WTC11 (cell line): ENCODE results near the gene AGBL4. TPM values are rescaled to one million over a fixed set of nuclear protein-coding genes. Genes with fewer than 3 reads are reported as not detected.

ENCODE experiments used
- ATAC-seq: fragments of 200-7000 bp; cut with Tn5 transposase; 2 replicates; pipeline ENCODE4 v1.10.0; 2021; ENCODE audit warnings: mild to moderate bottlenecking, moderate library complexity
- CTCF ChIA-PET: fragments of 300-600 bp; sonication (Branson Sonifier 250); formaldehyde crosslinking; loops from one replicate; lab custom pipeline; 2021; ENCODE audit warnings: antibody characterized with exemption; lab: Charles Lee
- POLR2A ChIA-PET: fragments of 350-600 bp; sonication (Branson Sonifier 250); formaldehyde crosslinking; loops from one replicate; lab custom pipeline; 2021; ENCODE audit warnings: antibody characterized with exemption; lab: Charles Lee
- DNase-seq: peaks from one replicate; pipeline ENCODE4 v3.0.0; 2021; ENCODE audit warnings: low spot score
- H3K27ac Mint-ChIP-seq: 2 replicates; pipeline ENCODE4 v1.8.0; 2021; ENCODE audit warnings: mixed read lengths
- H3K27me3 Mint-ChIP-seq: 2 replicates; pipeline ENCODE4 v1.8.0; 2021; ENCODE audit warnings: low read depth, mild to moderate bottlenecking, moderate library complexity, mixed read lengths
- H3K36me3 Mint-ChIP-seq: 2 replicates; pipeline ENCODE4 v1.8.0; 2021; ENCODE audit warnings: mixed read lengths
- H3K4me1 Mint-ChIP-seq: 2 replicates; pipeline ENCODE4 v1.8.0; 2022; ENCODE audit warnings: mixed read lengths
- H3K4me3 Mint-ChIP-seq: 2 replicates; pipeline ENCODE4 v1.8.0; 2021; ENCODE audit warnings: mild to moderate bottlenecking, moderate library complexity, mixed read lengths
- H3K9me3 Mint-ChIP-seq: 2 replicates; pipeline ENCODE4 v1.8.0; 2021; ENCODE audit warnings: mixed read lengths
- ATF1 ChIP-seq: sonication (generic); formaldehyde crosslinking; IDR thresholded peaks from 2 replicates; pipeline ENCODE4 v1.8.1; 2023; ENCODE audit warnings: mild to moderate bottlenecking, moderate library complexity, missing genetic modification reagents
- ATF3 ChIP-seq: sonication (generic); formaldehyde crosslinking; conservative IDR thresholded peaks from 2 replicates; pipeline ENCODE4 v1.8.1; 2022; ENCODE audit warnings: mild to moderate bottlenecking, missing genetic modification reagents
- ATF6 ChIP-seq: sonication (generic); formaldehyde crosslinking; IDR thresholded peaks from 2 replicates; pipeline ENCODE4 v1.8.1; 2023; ENCODE audit warnings: mild to moderate bottlenecking, missing genetic modification reagents
- CREB1 ChIP-seq: sonication (generic); formaldehyde crosslinking; IDR thresholded peaks from 2 replicates; pipeline ENCODE4 v1.8.0; 2023; ENCODE audit warnings: mild to moderate bottlenecking, missing genetic modification reagents
- CREM ChIP-seq: sonication (generic); formaldehyde crosslinking; IDR thresholded peaks from 2 replicates; pipeline ENCODE4 v1.8.1; 2022; ENCODE audit warnings: mild to moderate bottlenecking, missing genetic modification reagents, moderate library complexity
- ERG ChIP-seq: fragments of 250-450 bp; sonication (Bioruptor Pico); IDR thresholded peaks from 2 replicates; pipeline ENCODE4 v1.8.0; 2021; ENCODE audit warnings: mild to moderate bottlenecking
- ESRRA ChIP-seq: sonication (generic); formaldehyde crosslinking; IDR thresholded peaks from 2 replicates; pipeline ENCODE4 v1.8.1; 2022; ENCODE audit warnings: mild to moderate bottlenecking, missing genetic modification reagents, borderline replicate concordance
- FOXP4 ChIP-seq: sonication (generic); formaldehyde crosslinking; IDR thresholded peaks from 2 replicates; pipeline ENCODE4 v1.8.0; 2022; ENCODE audit warnings: mild to moderate bottlenecking, missing genetic modification reagents
- GABPB1 ChIP-seq: sonication (generic); formaldehyde crosslinking; IDR thresholded peaks from 2 replicates; pipeline ENCODE4 v1.8.1; 2023; ENCODE audit warnings: mild to moderate bottlenecking, missing genetic modification reagents
- GRHL2 ChIP-seq: fragments of 250-450 bp; sonication (Bioruptor Pico); IDR thresholded peaks from 2 replicates; pipeline ENCODE4 v1.8.0; 2022; ENCODE audit warnings: mild to moderate bottlenecking, moderate library complexity; ENCODE audit not compliant: insufficient replicate concordance, severe bottlenecking
- KAT7 ChIP-seq: sonication (generic); formaldehyde crosslinking; IDR thresholded peaks from 2 replicates; pipeline ENCODE4 v1.8.1; 2023; ENCODE audit warnings: missing genetic modification reagents, mild to moderate bottlenecking, borderline replicate concordance
- MLX ChIP-seq: sonication (generic); formaldehyde crosslinking; IDR thresholded peaks from 2 replicates; pipeline ENCODE4 v1.8.1; 2023; ENCODE audit warnings: mild to moderate bottlenecking, missing genetic modification reagents, moderate library complexity
- MYBL2 ChIP-seq: sonication (generic); formaldehyde crosslinking; IDR thresholded peaks from 2 replicates; pipeline ENCODE4 v1.8.1; 2023; ENCODE audit warnings: mild to moderate bottlenecking, moderate library complexity, missing genetic modification reagents
- NR2C2 ChIP-seq: sonication (generic); formaldehyde crosslinking; IDR thresholded peaks from 2 replicates; pipeline ENCODE4 v1.8.0; 2022; ENCODE audit warnings: mild to moderate bottlenecking, missing genetic modification reagents
- PREB ChIP-seq: sonication (generic); formaldehyde crosslinking; IDR thresholded peaks from 2 replicates; pipeline ENCODE4 v1.8.1; 2022; ENCODE audit warnings: mild to moderate bottlenecking, missing genetic modification reagents, moderate library complexity, borderline replicate concordance
- STAT6 ChIP-seq: sonication (generic); formaldehyde crosslinking; conservative IDR thresholded peaks from 2 replicates; pipeline ENCODE4 v1.8.1; 2023; ENCODE audit warnings: mild to moderate bottlenecking, low read depth, missing genetic modification reagents, moderate library complexity
- USF1 ChIP-seq: sonication (generic); formaldehyde crosslinking; IDR thresholded peaks from 2 replicates; pipeline ENCODE4 v1.8.0; 2022; ENCODE audit warnings: mild to moderate bottlenecking, missing genetic modification reagents
- ZBTB43 ChIP-seq: sonication (generic); formaldehyde crosslinking; IDR thresholded peaks from 2 replicates; pipeline ENCODE4 v1.8.1; 2023; ENCODE audit warnings: mild to moderate bottlenecking, missing genetic modification reagents
- ZNF121 ChIP-seq: sonication (generic); formaldehyde crosslinking; IDR thresholded peaks from 2 replicates; pipeline ENCODE4 v1.8.0; 2023; ENCODE audit warnings: missing genetic modification reagents
- ZNF263 ChIP-seq: sonication (generic); formaldehyde crosslinking; IDR thresholded peaks from 2 replicates; pipeline ENCODE4 v1.8.1; 2022; ENCODE audit warnings: low read depth, mild to moderate bottlenecking, moderate library complexity, missing genetic modification reagents
- total RNA-seq: library from RNA; stranded (reverse); gene quantifications from 3 replicates; pipeline ENCODE4 v1.2.3, GENCODE V29; 2021

The AGBL4 gene
- total RNA-seq, 1 experiment from 2014 or later = 0.87 TPM

- no peak for TF ChIP-seq GABPB1 (CRISPR knock-in tag)
Measured at GRCh38 chr1:48547561-48548220, 1476.1 kb downstream of the AGBL4 start (continued).

GRCh38 chr1:48543854-48544253 is 1479.9 kb downstream of the AGBL4 start:
- Mint-ChIP-seq H3K4me1 (no peaks in the 10 kb centered on the region; the same call in 1 of the 2 replicates), H3K36me3 (no peaks in the 10 kb centered on the region), H3K9me3 (no peaks in the 10 kb centered on the region), H3K4me3 (no peak overlapping the region), H3K27me3 (peaks cover 3% of the 10 kb centered on the region; the same call in 1 of the 2 replicates), H3K27ac (no peak overlapping the region)
- DNase-seq = no peak
- POLR2A ChIA-PET = no interaction called here
- ATAC-seq = no peak
- TF ChIP-seq ZNF263 (CRISPR knock-in tag) (no peak), ATF1 (CRISPR knock-in tag) (no peak), ERG (no peak), PREB (no peak), ZNF121 (no peak)
- CTCF ChIA-PET = interaction anchor here (6.5 kb wide), 1 partner anchor 13 kb away, joined by 38 read pairs; no protein-coding TSS in a partner anchor

GRCh38 chr1:48540587-48540986 is 1483.2 kb downstream of the AGBL4 start:
- H3K27me3 Mint-ChIP-seq = peaks cover 3% of the 10 kb centered on the region
- H3K27ac Mint-ChIP-seq = no peak overlapping the region
- CTCF ChIA-PET = interaction anchor here (1.0 to 6.5 kb wide), 3 partner anchors 10 to 137 kb away, joined by 3 to 38 read pairs (median 3); no protein-coding TSS in a partner anchor
- POLR2A ChIA-PET = no interaction called here
- ATAC-seq = no peak
- no peaks in the 10 kb centered on the region for H3K4me1 Mint-ChIP-seq
- H3K36me3 Mint-ChIP-seq = no peaks in the 10 kb centered on the region
- H3K9me3 Mint-ChIP-seq = no peaks in the 10 kb centered on the region
- H3K4me3 Mint-ChIP-seq = no peak overlapping the region
- DNase-seq = no peak
- no peak for TF ChIP-seq CREM
- TF ChIP-seq ATF3 (CRISPR knock-in tag) = no peak
- TF ChIP-seq ZBTB43 (CRISPR knock-in tag) = no peak
- no peak for TF ChIP-seq ESRRA (CRISPR knock-in tag)
- no peak for TF ChIP-seq KAT7
- TF ChIP-seq GRHL2 (CRISPR knock-in tag) = no peak
- TF ChIP-seq MYBL2 (CRISPR knock-in tag) = no peak
- TF ChIP-seq FOXP4 (CRISPR knock-in tag) = no peak
- TF ChIP-seq USF1 = no peak
- TF ChIP-seq ATF6 (CRISPR knock-in tag) = no peak
- TF ChIP-seq MLX (CRISPR knock-in tag) = no peak
- no peak for TF ChIP-seq NR2C2 (CRISPR knock-in tag)
- no peak for TF ChIP-seq ATF1 (CRISPR knock-in tag)
- no peak for TF ChIP-seq CREB1 (CRISPR knock-in tag)
- TF ChIP-seq STAT6 (CRISPR knock-in tag) = no peak
